ENCODE measurements around the gene ROBO1.

Gene ROBO1

GRCh38 chr3:79297245-79297960 is 470.4 kb downstream of the ROBO1 start:
- DNase-seq = peak in 1 of 4 experiments; percentile 0

DNA sequence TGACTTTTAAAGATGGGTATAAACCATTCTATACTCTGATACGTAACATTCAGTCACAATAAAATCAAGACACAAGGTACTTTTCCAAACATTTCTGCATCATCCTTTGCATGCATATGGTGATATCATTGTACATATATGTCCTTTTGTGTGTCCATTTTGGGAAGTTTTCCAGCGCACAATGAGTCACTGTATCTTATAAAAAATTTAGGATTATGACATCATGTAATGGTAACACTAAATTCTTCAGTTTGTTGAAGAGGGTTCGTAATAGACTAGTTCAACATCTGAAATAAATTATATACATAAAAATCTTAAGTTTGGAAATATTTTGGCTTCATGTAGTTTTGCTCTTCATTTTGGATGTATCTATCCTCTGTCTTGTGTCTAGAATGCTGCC is 480.9 kb downstream of the ROBO1 start:
- no peak for DNase-seq

DNA sequence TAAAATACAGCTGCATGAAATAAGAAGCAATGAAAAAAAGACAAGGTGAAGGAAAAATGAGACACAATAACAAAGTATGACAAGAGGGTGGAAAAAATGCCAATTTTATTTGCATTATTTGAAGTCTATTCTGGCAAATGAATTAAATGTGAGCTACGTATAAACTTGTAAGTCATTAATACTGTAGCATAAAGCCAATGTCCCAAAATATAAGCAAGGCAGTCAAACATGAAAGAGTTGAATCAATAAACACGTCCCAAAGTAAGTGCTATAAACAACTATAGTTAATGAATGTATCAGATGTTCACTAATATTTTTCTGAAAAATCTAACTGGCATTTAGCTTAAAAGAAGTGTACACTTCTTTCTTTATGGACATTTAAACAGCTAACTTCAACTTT is 481.9 kb downstream of the ROBO1 start:
- no peak for DNase-seq

GRCh38 chr3:79285380-79285779 is 482.4 kb downstream of the ROBO1 start:
- DNase-seq = no peak

DNA sequence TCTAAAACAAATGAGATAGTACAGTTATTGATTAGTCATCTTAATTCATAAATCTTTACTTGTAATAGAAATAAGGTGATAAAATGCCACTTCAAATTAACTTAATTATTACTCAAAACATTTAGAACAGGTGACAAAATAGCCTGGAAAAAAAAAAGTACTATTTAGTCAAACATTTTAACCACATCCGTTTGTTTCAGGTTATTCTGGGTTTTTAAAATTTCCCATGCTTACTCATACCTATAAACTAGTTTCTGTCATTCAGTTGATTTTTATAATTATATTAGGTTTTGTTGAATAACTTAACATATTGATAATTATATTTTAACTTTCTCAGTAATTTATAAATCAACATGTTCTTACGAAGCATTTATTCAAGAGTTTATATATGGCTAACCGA is 483.0 kb downstream of the ROBO1 start:
- DNase-seq = no peak

DNA sequence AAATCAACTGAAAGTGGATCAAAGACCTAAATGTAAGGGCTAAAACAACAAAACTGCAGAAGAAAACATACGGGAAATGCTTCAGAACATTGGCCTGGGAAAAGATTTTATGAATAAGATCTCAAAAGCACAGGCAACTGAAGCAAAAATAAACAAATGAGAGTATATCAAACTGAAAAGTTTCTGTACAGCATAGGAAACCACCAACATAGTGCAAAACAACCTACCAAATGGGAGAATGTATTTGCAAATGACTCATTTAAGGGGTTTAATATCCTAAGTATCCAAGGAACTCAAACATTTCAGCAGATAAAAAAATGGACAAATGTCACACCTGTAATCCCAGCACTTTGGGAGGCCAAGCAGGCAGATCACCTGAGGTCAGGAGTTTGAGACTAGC is 489.1 kb downstream of the ROBO1 start:
- no peak for DNase-seq

DNA sequence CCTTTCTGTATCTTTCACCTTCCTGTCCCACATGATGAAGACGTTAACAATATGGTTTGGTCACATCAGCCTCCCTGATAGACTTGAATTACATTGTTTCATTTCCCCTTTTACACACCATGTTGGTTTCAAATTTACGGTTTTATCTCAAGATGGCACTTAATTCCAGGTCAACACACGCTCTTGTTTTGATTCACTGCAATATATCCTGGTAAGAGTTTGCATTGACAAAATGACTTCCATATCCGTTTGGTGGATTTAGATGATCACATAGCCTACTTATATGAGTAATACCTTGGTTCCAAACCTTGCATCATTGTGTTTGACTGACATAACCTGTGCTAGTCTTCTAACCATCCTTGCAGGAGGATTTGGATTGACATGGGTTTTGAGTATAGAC is 499.4 kb downstream of the ROBO1 start:
- no peak for DNase-seq

- no peak for DNase-seq
Observed at GRCh38 chr3:79264892-79265291, 502.9 kb downstream of the ROBO1 start.

DNA sequence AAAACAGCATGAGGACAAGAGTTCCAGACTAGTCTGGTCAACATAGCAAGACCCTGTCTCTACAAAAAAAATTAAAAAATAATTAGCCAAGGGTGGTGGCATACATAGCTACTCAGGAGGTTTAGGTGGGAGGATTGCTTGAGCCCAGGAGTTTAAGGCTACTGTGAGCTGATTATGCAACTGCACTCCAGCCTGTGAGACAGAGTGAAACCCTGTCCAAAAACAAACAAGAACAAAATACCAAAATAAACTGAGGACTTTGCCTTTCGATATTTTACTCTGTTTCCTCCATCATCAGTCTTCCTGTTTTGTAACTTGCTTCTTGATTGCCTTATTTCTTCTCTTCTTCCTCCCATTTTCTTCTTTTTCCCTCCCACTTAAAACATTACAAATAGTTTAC is 504.4 kb downstream of the ROBO1 start:
- DNase-seq = no peak

GRCh38 chr3:79258479-79258878 is 509.3 kb downstream of the ROBO1 start:
- no peak for DNase-seq

DNA sequence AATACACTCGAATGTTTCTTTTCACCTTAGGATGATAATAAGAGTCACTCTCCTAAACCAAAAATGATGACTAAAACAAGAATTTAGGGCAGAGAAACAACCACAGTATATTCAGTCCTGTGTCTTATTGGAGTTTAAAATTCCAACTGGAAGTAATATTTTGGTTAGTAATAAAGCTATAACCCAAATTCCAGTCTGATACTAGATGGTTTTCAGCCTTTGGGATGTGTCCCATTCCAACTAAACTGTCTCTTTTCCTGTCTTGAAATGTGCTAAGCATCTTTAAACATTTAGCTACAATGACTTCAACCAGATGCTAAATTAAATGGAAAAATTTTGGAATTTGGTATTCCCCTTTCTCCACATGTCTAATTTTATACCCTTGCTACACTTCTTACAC is 510.0 kb downstream of the ROBO1 start:
- DNase-seq = no peak

GRCh38 chr3:79255702-79256101 is 512.1 kb downstream of the ROBO1 start:
- no peak for DNase-seq

GRCh38 chr3:79255292-79255691 is 512.5 kb downstream of the ROBO1 start:
- DNase-seq = no peak

GRCh38 chr3:79253704-79254103 is 514.1 kb downstream of the ROBO1 start:
- DNase-seq = no peak

- no peak for DNase-seq
Observed at GRCh38 chr3:79253271-79253670, 514.5 kb downstream of the ROBO1 start.

- DNase-seq = no peak
Observed at GRCh38 chr3:79250746-79251145, 517.1 kb downstream of the ROBO1 start.

- DNase-seq = no peak
Observed at GRCh38 chr3:79249701-79250100, 518.1 kb downstream of the ROBO1 start.

DNA sequence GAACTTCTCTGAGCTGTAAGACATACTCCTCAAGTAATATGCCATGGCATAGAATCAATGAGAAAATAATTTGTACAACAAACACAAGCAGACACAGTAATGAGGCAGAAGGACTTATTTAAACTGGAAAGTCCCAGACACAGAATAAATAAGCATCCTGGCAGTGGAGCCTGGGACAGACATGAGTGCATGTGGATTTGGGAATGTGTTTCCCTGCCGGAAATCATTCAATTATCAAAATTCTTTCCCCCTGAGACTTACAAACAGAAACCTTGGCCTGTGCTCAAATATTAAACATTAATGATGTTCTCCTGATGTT is 520.1 kb downstream of the ROBO1 start:
- DNase-seq = no peak

DNA sequence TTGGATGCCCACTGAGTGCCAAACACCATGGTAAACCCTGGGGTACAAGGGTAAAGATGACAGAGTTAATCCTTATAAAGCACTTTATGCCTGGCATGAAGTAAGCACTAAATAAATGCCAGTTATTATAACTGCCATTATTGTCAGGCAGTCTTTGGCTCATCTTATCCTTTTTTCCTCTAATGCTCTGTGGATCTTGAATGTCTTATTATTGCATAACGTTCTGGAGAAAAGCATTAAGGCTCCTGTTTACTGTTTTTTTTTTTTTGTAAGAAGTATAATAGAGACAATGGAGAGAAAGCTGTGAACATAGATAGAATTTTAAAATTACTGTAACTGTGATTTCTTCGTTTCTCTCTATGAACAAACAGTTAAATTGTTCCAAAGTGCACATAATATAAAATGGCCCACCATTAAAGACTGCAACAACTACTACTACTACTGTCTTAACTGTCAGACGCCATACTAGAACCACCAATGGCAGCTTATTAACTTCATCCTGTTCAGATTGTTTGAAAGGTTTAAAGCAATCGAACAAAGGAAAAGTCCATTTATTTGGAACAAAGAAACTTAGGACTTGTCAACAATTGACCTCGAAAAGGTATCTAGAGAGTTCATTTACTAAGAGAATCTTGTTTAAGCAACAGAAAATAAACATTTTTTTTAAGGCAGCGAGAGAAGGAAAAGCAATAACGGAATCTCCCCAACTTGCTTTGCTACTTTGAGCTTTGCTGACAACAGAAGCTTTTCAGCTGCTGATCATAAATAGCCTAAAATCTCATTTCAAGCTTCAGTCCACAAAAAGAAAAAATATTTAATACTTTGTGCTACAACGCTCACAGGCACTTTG is 520.7 kb downstream of the ROBO1 start:
- no peak for DNase-seq

- DNase-seq = no peak
Observed at GRCh38 chr3:79245284-79246138, 522.3 kb downstream of the ROBO1 start.

- DNase-seq = no peak
Observed at GRCh38 chr3:79236496-79236895, 531.3 kb downstream of the ROBO1 start.

DNA sequence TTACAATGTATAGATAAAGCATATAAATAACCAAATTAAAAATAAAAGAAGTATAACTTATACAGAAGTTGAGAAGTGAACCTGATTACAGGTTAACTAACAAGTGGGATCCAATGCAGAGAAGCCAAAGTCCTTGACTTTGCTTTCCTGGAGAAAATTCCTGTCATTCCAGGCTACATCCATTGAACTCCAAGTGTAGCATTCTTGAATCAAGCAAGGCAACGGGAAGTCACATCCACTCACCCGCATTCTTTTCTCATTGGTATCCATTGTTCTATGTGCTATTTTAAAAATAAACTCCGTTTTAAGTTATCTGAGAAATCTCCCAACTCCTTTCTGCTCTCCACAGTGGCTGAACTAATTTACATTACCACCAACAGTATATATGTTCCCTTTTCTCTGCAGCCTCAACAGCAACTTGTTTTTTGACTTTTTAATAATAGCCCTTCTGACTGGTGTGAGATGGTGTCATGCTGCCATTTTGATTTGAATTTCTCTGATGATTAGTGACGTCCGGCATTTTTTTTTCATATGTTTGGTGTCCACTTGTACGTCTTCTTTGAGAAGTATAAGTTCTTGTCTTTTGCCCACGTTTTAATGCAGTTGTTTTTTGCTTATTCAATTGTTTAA is 534.3 kb downstream of the ROBO1 start:
- no peak for DNase-seq

- no peak for DNase-seq
Observed at GRCh38 chr3:79230266-79230665, 537.5 kb downstream of the ROBO1 start.
